Measurements from ENCODE around the gene SLC13A3.

SLC13A3 gene

GRCh38 chr20:46580613-46581205 lies 70.5 kb downstream of the SLC13A3 start:
- no peak for TF ChIP-seq CTCF (IDR thresholded peaks at IDR 0.05; ENCODE audit: low read depth, low read length)
- H3K4me3 ChIP-seq (replicated peaks in 1 of 2; ENCODE audit: low read depth in 2 of 2, low read length in 2 of 2): no peak overlapping the region
- DNase-seq (ENCODE audit: low read depth in 2 of 2): no peak

GRCh38 chr20:46578745-46579144 lies 72.5 kb downstream of the SLC13A3 start:
- no peak for DNase-seq (ENCODE audit: low read depth in 2 of 2)
- no peak overlapping the region for H3K4me3 ChIP-seq (replicated peaks in 1 of 2; ENCODE audit: low read depth in 2 of 2, low read length in 2 of 2)
- TF ChIP-seq CTCF (IDR thresholded peaks at IDR 0.05; ENCODE audit: low read depth, low read length): no peak

GRCh38 chr20:46576774-46577395 lies 74.4 kb downstream of the SLC13A3 start:
- TF ChIP-seq CTCF (IDR thresholded peaks at IDR 0.05; ENCODE audit: low read depth, low read length): no peak
- DNase-seq (ENCODE audit: low read depth in 2 of 2): no peak
- no peak overlapping the region for H3K4me3 ChIP-seq (replicated peaks in 1 of 2; ENCODE audit: low read depth in 2 of 2, low read length in 2 of 2)

GRCh38 chr20:46575937-46576461 lies 75.3 kb downstream of the SLC13A3 start:
- no peak for DNase-seq (ENCODE audit: low read depth in 2 of 2)
- no peak for TF ChIP-seq CTCF (IDR thresholded peaks at IDR 0.05; ENCODE audit: low read depth, low read length)
- H3K4me3 ChIP-seq (replicated peaks in 1 of 2; ENCODE audit: low read depth in 2 of 2, low read length in 2 of 2): no peak overlapping the region

GRCh38 chr20:46575394-46575793 lies 75.9 kb downstream of the SLC13A3 start:
- H3K4me3 ChIP-seq (replicated peaks in 1 of 2; ENCODE audit: low read depth in 2 of 2, low read length in 2 of 2): no peak overlapping the region
- TF ChIP-seq CTCF (IDR thresholded peaks at IDR 0.05; ENCODE audit: low read depth, low read length): no peak
- no peak for DNase-seq (ENCODE audit: low read depth in 2 of 2)

- no peak overlapping the region for H3K4me3 ChIP-seq (replicated peaks in 1 of 2; ENCODE audit: low read depth in 2 of 2, low read length in 2 of 2)
- DNase-seq (ENCODE audit: low read depth in 2 of 2): no peak
- no peak for TF ChIP-seq CTCF (IDR thresholded peaks at IDR 0.05; ENCODE audit: low read depth, low read length)
These were observed 77.3 kb downstream of the SLC13A3 start for GRCh38 chr20:46573788-46574584.
